GM12801 (cell line): ENCODE results near the gene MCC.

ENCODE experiments used
- TF ChIP-seq, protein P1 (sequence below): IDR thresholded peaks from one replicate; pipeline ENCODE4 v1.5.1; 2011; ENCODE audit warnings: control low read depth; ENCODE audit not compliant: insufficient read length; ENCODE audit errors: extremely low read depth

The MCC gene

DNA sequence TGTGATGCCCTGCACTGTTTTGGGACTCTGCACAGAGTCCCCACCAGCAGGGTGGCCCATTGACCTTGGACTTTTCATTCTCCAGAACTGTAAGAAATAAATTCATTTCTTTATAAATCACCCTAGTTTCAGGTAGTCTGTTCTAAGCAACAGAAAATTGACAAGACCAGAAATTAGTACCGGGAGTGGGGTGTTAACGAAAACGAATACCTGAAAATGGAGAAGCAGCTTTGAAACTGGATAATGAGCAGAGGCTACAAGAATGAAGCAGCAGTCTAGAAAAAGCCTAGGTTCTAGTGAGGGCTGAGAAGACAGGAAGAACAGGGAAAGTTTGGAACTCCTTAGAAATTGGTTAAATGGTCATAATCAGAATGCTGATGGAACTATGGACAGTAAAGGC lies 2.1 kb upstream of the MCC start:
- TF ChIP-seq, protein P1, sequence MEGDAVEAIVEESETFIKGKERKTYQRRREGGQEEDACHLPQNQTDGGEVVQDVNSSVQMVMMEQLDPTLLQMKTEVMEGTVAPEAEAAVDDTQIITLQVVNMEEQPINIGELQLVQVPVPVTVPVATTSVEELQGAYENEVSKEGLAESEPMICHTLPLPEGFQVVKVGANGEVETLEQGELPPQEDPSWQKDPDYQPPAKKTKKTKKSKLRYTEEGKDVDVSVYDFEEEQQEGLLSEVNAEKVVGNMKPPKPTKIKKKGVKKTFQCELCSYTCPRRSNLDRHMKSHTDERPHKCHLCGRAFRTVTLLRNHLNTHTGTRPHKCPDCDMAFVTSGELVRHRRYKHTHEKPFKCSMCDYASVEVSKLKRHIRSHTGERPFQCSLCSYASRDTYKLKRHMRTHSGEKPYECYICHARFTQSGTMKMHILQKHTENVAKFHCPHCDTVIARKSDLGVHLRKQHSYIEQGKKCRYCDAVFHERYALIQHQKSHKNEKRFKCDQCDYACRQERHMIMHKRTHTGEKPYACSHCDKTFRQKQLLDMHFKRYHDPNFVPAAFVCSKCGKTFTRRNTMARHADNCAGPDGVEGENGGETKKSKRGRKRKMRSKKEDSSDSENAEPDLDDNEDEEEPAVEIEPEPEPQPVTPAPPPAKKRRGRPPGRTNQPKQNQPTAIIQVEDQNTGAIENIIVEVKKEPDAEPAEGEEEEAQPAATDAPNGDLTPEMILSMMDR = no peak

DNA sequence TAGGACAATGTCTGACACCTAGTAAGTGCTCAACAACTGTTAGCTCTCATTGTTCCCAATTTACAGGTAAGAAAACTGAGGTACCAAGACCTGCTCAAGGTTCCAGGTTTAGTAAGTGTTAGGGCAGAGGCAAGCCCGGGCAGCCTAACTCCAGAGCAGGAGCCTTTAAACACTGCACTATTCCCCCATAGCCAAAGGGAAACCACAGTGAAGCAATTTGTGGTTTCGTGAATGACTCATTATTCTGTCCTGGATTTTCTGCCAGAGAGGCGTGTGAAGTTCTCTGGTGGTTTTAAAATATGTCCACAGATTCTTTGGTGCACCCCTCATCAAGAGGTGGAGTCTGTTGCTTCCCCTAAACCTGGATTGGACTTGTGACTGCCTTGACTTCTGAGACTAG lies 1.0 kb upstream of the MCC start:
- TF ChIP-seq, protein P1 = no peak

DNA sequence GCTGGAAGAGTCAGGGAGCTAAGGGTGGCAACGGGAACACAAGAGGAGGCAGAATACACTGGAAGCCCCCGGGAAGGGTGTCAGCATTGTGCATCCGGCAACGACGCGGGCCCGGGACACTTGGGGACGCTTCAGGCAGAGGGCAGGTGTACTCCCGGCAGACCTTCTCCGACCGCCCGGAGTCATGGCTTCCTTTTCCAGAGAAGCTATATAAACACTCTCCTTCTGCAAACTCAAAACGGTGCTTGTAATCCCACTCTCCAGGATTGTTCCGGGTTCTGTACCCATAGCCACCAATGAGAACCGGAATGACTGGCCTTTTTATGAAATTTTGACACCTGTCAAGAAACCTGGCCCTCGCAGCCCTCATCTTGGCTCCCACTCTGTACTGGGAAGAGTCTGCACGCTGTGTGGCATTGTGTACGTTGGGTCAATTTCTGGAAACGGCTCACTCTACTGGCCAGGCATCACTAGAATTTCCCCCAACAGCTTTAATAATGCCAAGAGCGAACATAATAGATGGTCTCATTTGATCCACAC lies 462 bp upstream of the MCC start:
- TF ChIP-seq, protein P1 = no peak

DNA sequence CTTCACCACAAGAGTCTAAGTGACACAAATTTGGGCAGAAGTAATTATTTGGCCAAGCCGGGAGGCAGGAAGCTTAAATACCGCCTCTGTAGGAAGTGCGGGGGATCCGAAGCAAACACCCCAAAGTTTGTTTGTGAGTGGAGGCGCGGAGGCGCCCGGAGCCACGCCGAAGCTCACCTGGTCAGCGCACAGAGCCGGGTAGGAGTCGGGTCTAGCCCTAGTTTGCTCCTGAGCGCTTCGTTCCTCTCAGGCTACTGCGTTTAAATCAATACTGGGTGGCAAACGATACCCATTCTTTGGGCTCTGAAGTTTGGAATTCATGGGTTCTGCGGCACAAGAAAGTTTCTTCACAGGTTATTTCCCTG lies 855 bp downstream of the MCC start:
- TF ChIP-seq, protein P1 = no peak

DNA sequence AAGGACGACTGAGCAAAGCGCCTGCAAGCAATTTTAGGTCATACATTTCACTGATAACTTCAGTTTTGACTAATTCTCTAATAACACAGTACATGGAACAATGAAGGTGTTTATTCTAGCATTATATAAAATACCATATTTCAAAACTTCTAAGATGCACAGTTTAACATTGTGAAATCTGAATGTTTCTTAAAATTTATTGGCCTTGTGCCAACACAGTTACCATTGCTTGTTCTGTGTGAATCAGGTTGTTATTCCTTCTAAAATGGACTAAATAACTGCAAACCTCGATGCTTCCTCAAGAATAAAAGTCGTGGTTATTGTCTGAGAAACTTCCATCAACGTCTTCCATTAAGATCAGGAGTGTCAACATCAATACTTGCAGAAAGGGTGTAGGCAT lies 8.0 kb downstream of the MCC start:
- TF ChIP-seq, protein P1 = no peak

DNA sequence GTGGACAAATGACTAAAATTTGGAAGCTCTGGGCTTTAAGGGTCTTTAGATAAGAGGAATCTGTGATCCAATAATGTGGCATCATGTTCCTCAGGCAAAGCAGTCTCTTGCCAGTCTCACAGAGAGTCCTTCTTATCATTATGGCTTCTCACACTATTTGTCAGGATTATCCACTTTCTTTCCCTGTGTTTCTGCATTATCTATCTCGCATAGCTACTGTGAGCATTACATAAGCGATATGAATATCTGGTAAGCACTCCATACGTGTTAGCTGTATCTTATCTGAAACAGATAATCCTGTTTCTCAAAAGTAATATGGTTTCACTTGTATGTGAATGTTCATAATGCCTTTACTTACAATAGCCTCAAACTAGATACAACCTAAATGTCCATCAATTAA lies 9.6 kb downstream of the MCC start:
- TF ChIP-seq, protein P1 = no peak

DNA sequence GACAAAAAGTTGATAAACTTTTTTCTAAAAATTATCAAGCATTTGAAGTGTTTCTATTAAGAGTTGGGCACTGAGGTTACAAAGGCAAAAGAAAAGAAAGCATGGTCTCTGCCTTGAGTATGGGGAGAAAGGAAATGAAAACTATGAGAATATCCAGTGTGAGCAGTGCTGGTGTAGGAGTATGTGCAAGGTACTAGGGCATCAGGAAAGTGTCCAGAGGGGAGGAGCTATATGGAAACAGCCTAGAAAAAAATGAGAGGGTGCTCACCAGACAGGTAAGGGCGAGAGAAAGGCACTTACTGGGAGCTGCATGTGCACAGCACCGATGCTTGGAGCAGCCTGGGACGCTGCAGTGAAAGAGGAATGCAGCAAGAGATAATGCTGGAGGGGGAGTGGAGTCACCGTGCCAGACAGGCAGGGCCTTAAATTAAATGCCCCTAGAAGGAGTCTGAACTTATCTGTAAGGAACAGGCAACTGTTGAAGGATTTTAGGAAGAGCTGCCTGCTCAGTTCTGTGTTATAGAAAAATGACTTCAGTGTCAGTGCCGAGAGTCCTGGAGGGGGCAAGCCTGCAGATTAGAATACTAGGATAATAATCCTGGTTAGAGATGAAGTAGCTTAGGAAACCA lies 14.0 kb downstream of the MCC start:
- TF ChIP-seq, protein P1 = no peak
